PFSK-1 (cell line): ENCODE results near the gene NET1.

Experiments
- FOXP2 ChIP-seq: optimal IDR thresholded peaks from 2 replicates; pipeline ENCODE3; 2011; ENCODE audit warnings: borderline replicate concordance, control low read depth, inconsistent platforms; ENCODE audit not compliant: insufficient read depth; ENCODE audit errors: extremely low read length, extremely low read depth
- POLR2AphosphoS5 ChIP-seq: IDR thresholded peaks from 2 replicates; pipeline ENCODE4 v1.6.1; 2012; ENCODE audit warnings: low read depth, mild to moderate bottlenecking, control low read depth, low read length, moderate library complexity
- SIN3A ChIP-seq: IDR thresholded peaks from 2 replicates; pipeline ENCODE4 v1.6.1; 2012; ENCODE audit warnings: mild to moderate bottlenecking, low read length, moderate library complexity, borderline replicate concordance; ENCODE audit not compliant: insufficient read depth
- TAF1 ChIP-seq: IDR thresholded peaks from 2 replicates; pipeline ENCODE4 v1.6.1; 2012; ENCODE audit warnings: low read length, control low read depth, borderline replicate concordance; ENCODE audit not compliant: insufficient read depth
- TF ChIP-seq, protein P1 (sequence below), 2 experiments: IDR thresholded peaks; 2 replicates each; pipeline versions ENCODE4 v1.6.1 to v1.8.0; 2011 to 2012; ENCODE audit warnings: low read depth in 2 of 2, low read length in 2 of 2, control low read depth in 1 of 2, inconsistent platforms in 1 of 2, mild to moderate bottlenecking in 1 of 2, moderate library complexity in 1 of 2; ENCODE audit not compliant: insufficient read depth in 1 of 2

Gene NET1

DNA sequence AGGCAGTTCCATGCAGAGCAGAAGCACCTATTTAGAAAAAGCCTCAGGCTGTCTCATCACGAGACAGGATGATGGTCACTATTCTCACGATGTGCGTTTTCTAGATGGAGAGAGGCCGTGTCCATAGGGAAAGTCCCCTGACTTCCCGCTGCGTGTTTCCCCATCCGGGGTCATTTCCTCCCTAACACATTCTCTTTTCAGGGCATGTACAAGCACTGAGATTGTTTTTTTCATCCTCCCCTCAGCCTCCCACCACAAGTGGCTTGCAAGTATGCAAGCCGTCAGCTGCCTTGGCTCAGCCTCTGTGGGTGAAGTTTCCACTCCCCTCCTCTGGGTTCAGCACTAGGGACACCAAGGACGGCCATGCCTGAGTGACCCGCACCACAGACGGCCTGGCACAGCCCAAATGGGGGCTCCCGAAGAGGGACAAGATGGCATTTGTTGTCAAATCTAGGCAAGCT, 89.7 kb downstream of the NET1 start:
- no peak for TF ChIP-seq SIN3A
- TF ChIP-seq, protein P1, sequence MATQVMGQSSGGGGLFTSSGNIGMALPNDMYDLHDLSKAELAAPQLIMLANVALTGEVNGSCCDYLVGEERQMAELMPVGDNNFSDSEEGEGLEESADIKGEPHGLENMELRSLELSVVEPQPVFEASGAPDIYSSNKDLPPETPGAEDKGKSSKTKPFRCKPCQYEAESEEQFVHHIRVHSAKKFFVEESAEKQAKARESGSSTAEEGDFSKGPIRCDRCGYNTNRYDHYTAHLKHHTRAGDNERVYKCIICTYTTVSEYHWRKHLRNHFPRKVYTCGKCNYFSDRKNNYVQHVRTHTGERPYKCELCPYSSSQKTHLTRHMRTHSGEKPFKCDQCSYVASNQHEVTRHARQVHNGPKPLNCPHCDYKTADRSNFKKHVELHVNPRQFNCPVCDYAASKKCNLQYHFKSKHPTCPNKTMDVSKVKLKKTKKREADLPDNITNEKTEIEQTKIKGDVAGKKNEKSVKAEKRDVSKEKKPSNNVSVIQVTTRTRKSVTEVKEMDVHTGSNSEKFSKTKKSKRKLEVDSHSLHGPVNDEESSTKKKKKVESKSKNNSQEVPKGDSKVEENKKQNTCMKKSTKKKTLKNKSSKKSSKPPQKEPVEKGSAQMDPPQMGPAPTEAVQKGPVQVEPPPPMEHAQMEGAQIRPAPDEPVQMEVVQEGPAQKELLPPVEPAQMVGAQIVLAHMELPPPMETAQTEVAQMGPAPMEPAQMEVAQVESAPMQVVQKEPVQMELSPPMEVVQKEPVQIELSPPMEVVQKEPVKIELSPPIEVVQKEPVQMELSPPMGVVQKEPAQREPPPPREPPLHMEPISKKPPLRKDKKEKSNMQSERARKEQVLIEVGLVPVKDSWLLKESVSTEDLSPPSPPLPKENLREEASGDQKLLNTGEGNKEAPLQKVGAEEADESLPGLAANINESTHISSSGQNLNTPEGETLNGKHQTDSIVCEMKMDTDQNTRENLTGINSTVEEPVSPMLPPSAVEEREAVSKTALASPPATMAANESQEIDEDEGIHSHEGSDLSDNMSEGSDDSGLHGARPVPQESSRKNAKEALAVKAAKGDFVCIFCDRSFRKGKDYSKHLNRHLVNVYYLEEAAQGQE (IDR thresholded peaks at IDR 0.05; ENCODE audit: insufficient read depth in 1 of 2, low read depth in 2 of 2, low read length in 2 of 2) = no peak
- no peak for TF ChIP-seq POLR2AphosphoS5
- no peak for TF ChIP-seq FOXP2
- TF ChIP-seq TAF1 = no peak

DNA sequence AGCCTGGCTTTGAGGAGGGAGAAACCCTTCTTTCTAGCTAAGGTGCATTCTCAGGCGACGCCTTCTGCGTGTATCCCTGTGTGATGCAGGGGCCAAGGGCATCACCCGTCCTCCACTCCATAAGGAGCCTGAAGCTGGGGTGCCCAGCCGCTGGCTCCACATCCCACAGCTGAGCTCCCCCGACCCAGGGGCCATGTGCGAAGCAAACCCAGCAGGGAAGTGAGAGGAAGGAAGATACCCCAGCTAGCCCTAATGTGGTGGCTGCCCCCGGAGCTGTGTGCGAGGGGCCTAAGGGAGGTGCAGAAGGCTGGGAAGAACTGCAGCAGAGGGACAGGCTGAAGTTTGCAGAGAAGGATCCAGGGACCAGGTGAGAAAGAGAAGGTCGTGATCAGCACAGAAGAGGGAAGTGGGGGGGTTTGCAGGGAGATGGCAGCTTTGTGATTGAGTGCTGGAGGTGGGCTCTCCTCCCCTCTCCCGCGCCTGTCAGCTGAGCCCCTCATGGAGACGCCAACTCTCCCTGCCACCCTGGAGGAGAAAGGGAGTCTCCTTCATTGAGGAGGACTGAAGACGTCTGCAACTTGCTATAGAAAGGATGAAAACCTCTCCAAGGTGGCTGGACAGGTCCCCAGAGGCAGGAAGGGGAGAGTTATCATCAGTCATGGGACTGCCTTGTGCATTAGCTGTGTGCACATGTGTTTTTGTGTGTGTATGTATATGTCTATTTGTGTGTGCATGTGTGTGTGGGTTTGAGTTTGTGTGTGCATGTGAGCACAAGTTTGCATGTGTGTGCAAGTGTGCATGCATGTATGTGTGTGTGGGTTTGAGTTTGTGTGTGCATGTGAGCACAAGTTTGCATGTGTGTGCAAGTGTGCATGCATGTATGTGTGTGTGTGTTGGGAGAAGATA, 90.5 kb downstream of the NET1 start:
- TF ChIP-seq, protein P1 (IDR thresholded peaks at IDR 0.05; ENCODE audit: insufficient read depth in 1 of 2, low read depth in 2 of 2, low read length in 2 of 2) = no peak
- TF ChIP-seq FOXP2 = no peak
- TF ChIP-seq SIN3A = no peak
- TF ChIP-seq POLR2AphosphoS5 = no peak
- TF ChIP-seq TAF1 = no peak

DNA sequence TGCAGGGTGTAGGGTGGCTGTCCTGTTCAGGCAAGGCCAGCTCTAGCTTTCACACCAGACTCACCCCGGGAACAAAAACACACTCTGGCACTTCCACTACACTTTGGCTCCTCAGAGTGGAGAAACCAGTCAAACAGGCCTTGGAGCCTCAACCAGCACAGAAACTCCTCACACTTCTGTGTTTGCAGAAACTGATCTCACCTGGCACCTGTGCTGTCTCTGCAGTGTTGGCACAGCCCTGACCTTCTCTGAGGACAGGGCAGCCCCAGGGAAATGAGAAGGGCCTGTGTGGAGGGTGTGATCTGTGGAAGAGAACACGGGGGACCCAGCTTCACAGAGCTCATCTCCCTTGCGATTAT, 91.1 kb downstream of the NET1 start:
- TF ChIP-seq POLR2AphosphoS5 (no peak), FOXP2 (no peak), TAF1 (no peak), SIN3A (no peak)
- TF ChIP-seq, protein P1 (IDR thresholded peaks at IDR 0.05; ENCODE audit: insufficient read depth in 1 of 2, low read depth in 2 of 2, low read length in 2 of 2) = no peak

DNA sequence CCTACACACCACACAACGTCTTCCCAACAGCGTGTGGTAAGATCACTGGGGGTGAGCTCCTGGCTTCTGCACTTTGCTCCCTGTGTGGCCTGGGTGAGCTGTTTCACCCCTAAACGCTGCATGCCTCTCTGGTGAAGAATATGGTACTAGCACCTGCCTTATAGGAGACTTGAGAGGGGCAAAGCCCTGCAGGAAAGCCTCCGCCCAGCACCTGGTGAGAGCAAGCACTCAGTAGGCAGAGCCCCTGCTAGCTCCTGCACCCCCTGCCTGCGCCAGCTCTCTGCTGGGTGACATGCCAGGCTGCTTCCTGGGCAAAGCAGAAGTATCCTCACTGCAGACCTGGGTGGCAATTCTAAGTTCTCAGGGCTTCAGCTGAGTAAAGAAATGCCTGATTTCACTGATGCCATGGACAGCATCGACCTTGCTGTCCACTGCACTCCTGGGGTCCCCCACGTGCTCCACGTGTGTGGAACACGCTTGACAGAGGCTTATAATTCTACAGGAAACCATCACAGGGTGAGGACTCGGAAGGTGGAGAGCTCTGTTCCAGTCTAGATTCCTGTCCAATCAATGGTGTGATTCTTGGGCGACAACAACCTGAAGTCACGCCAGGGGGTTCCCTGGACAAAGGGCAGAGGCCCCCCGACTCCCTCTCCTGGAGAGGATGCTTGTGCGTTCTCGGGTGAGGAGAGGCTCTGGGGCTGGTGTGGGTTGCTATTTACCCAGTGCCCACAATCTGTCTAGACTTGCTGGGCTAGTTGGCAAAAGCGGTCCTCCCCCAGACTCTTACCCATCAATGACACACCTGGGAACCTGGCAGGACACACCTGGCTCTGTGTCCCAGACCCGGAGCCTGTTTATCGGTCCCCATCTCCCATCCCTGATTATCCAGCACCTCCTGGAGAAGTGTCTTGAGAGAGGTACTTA, 92.1 kb downstream of the NET1 start:
- TF ChIP-seq POLR2AphosphoS5 = no peak
- no peak for TF ChIP-seq FOXP2

DNA sequence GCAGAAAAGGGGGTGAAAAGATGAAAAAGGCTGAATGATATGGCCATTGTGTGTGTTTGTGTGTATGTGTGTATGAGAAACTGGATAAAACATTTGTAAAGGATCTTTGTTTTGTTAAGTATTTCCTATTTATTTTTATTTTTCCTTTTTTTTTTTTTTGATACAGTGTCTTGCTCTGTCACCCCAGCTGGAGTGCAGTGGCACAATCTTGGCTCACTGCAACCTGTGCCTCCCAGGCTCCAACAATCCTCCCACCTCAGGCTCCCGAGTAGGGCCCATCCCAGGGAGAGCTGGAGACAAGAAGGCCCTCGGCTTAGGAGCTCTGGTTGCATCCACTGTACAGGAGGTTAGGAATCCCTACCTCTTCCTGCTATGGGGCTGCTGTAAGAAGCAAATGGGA, 93.9 kb downstream of the NET1 start:
- TF ChIP-seq SIN3A (no peak), TAF1 (no peak), POLR2AphosphoS5 (no peak), FOXP2 (no peak)
- TF ChIP-seq, protein P1 (IDR thresholded peaks at IDR 0.05; ENCODE audit: insufficient read depth in 1 of 2, low read depth in 2 of 2, low read length in 2 of 2) = no peak
